H9 (cell line): Measurements from ENCODE around the gene NEUROG3. TPM values are rescaled to one million over a fixed set of nuclear protein-coding genes. Genes with fewer than 3 reads are reported as not detected.

Source experiments
- DNase-seq: peaks from one replicate; pipeline ENCODE4 v3.0.0-alpha.2; 2017
- H2AFZ ChIP-seq: one replicate; pipeline ENCODE4 v1.6.1; 2013; ENCODE audit warnings: mild to moderate bottlenecking, low read length, control low read depth, moderate library complexity
- H2AK5ac ChIP-seq: 2 replicates; pipeline ENCODE4 v1.6.1; 2013; ENCODE audit warnings: low read length, control low read depth, mixed read lengths; ENCODE audit not compliant: insufficient read length
- H2BK120ac ChIP-seq: one replicate; pipeline ENCODE4 v1.6.1; 2013; ENCODE audit warnings: low read depth, mild to moderate bottlenecking, low read length, control low read depth, inconsistent platforms; ENCODE audit not compliant: poor library complexity, severe bottlenecking
- H2BK12ac ChIP-seq: 2 replicates; pipeline ENCODE4 v1.6.1; 2013; ENCODE audit warnings: low read length, control low read depth, mixed read lengths, low read depth; ENCODE audit not compliant: insufficient read length
- H2BK15ac ChIP-seq: 2 replicates; pipeline ENCODE4 v1.6.1; 2013; ENCODE audit warnings: low read depth, low read length, control low read depth
- H2BK20ac ChIP-seq: one replicate; pipeline ENCODE4 v1.6.1; 2013; ENCODE audit warnings: low read depth, mild to moderate bottlenecking, low read length, control low read depth, inconsistent platforms; ENCODE audit not compliant: poor library complexity, severe bottlenecking
- H2BK5ac ChIP-seq: 2 replicates; pipeline ENCODE4 v1.6.1; 2013; ENCODE audit warnings: low read length, control low read depth, mixed read lengths; ENCODE audit not compliant: insufficient read length
- H3K14ac ChIP-seq: 2 replicates; pipeline ENCODE4 v1.6.1; 2013; ENCODE audit warnings: low read length, control low read depth; ENCODE audit not compliant: insufficient read depth
- H3K18ac ChIP-seq: 2 replicates; pipeline ENCODE4 v1.6.1; 2013; ENCODE audit warnings: low read depth, mild to moderate bottlenecking, mixed read lengths, low read length, control low read depth; ENCODE audit not compliant: insufficient read length
- H3K23ac ChIP-seq: 2 replicates; pipeline ENCODE4 v1.6.1; 2013; ENCODE audit warnings: low read length, control low read depth, mixed read lengths, low read depth; ENCODE audit not compliant: insufficient read length
- H3K23me2 ChIP-seq: 2 replicates; pipeline ENCODE4 v1.6.1; 2013; ENCODE audit warnings: low read depth, mild to moderate bottlenecking, mixed read lengths, low read length, control low read depth; ENCODE audit not compliant: insufficient read length, poor library complexity, severe bottlenecking
- H3K27ac ChIP-seq: 2 replicates; pipeline ENCODE4 v1.5.1; 2013; ENCODE audit warnings: low read length, control low read depth, mixed read lengths, low read depth; ENCODE audit not compliant: insufficient read length
- H3K27me3 ChIP-seq: 2 replicates; pipeline ENCODE4 v1.6.1; 2013; ENCODE audit warnings: low read length, control low read depth, inconsistent platforms; ENCODE audit not compliant: insufficient read depth
- H3K4ac ChIP-seq: 2 replicates; pipeline ENCODE4 v1.6.1; 2013; ENCODE audit warnings: low read depth, mild to moderate bottlenecking, control low read depth, inconsistent platforms, low read length, moderate library complexity
- H3K4me1 ChIP-seq: 2 replicates; pipeline ENCODE4 v1.6.1; 2013; ENCODE audit warnings: low read length, control low read depth, inconsistent platforms; ENCODE audit not compliant: insufficient read depth
- H3K4me2 ChIP-seq: 2 replicates; pipeline ENCODE4 v1.6.1; 2013; ENCODE audit warnings: low read length, control low read depth, mixed read lengths; ENCODE audit not compliant: insufficient read length, insufficient read depth
- H3K56ac ChIP-seq: 2 replicates; pipeline ENCODE4 v1.6.1; 2013; ENCODE audit warnings: low read depth, mild to moderate bottlenecking, mixed read lengths, low read length, control low read depth; ENCODE audit not compliant: insufficient read length
- H3K79me1 ChIP-seq: 2 replicates; pipeline ENCODE4 v1.6.1; 2013; ENCODE audit warnings: low read depth, mild to moderate bottlenecking, moderate library complexity, low read length, control low read depth, inconsistent platforms; ENCODE audit not compliant: insufficient read depth, poor library complexity, severe bottlenecking
- H3K79me2 ChIP-seq: 2 replicates; pipeline ENCODE4 v1.6.1; 2013; ENCODE audit warnings: low read length, control low read depth, inconsistent platforms; ENCODE audit not compliant: insufficient read depth
- H3K9ac ChIP-seq: 2 replicates; pipeline ENCODE4 v1.6.1; 2013; ENCODE audit warnings: low read length, control low read depth, mixed read lengths; ENCODE audit not compliant: insufficient read length; ENCODE audit errors: extremely low read depth
- H3K9me3 ChIP-seq: one replicate; pipeline ENCODE4 v1.6.1; 2013; ENCODE audit warnings: low read depth, low read length, inconsistent platforms; ENCODE audit not compliant: control insufficient read depth
- H3T11ph ChIP-seq: one replicate; pipeline ENCODE4 v1.6.1; 2013; ENCODE audit warnings: mild to moderate bottlenecking, low read length, control low read depth, inconsistent platforms
- H4K20me1 ChIP-seq: one replicate; pipeline ENCODE4 v1.6.1; 2013; ENCODE audit not compliant: control insufficient read depth, insufficient read length, insufficient read depth
- H4K5ac ChIP-seq: 2 replicates; pipeline ENCODE4 v1.6.1; 2013; ENCODE audit warnings: low read depth, mild to moderate bottlenecking, mixed read lengths, low read length, control low read depth; ENCODE audit not compliant: insufficient read length
- H4K8ac ChIP-seq: replicated peaks from 2 replicates; pipeline ENCODE4 v1.6.1; 2013; ENCODE audit warnings: low read length, control low read depth, mixed read lengths, low read depth; ENCODE audit not compliant: insufficient read length
- H4K91ac ChIP-seq: 2 replicates; pipeline ENCODE4 v1.6.1; 2013; ENCODE audit warnings: low read depth, mild to moderate bottlenecking, moderate library complexity, mixed read lengths, low read length, control low read depth; ENCODE audit not compliant: insufficient read length
- H3K27ac Mint-ChIP-seq, 3 experiments: 2 replicates in 2 of 3; 3 replicates in 1 of 3; pipeline ENCODE4 v1.8.0; 2020 to 2021; ENCODE audit warnings: mixed read lengths in 3 of 3, mild to moderate bottlenecking in 1 of 3, moderate library complexity in 1 of 3
- H3K27me3 Mint-ChIP-seq: 2 replicates; pipeline ENCODE4 v1.8.0; 2021; ENCODE audit warnings: low read depth, mild to moderate bottlenecking, moderate library complexity, mixed read lengths
- H3K36me3 Mint-ChIP-seq, 3 experiments: 2 replicates in 2 of 3; 3 replicates in 1 of 3; pipeline ENCODE4 v1.8.0; 2020 to 2021; ENCODE audit warnings: low read depth in 3 of 3, mixed read lengths in 3 of 3; ENCODE audit not compliant: insufficient read depth in 1 of 3
- H3K4me1 Mint-ChIP-seq, 2 experiments: 2 replicates each; pipeline ENCODE4 v1.8.0; 2020; ENCODE audit warnings: mixed read lengths in 2 of 2
- H3K4me3 Mint-ChIP-seq, 2 experiments: 2 replicates in 1 of 2; 3 replicates in 1 of 2; pipeline ENCODE4 v1.8.0; 2020 to 2021; ENCODE audit warnings: mild to moderate bottlenecking in 2 of 2, mixed read lengths in 2 of 2, moderate library complexity in 1 of 2
- H3K9me3 Mint-ChIP-seq, 2 experiments: 2 replicates in 1 of 2; 3 replicates in 1 of 2; pipeline ENCODE4 v1.8.0; 2020; ENCODE audit warnings: mild to moderate bottlenecking in 2 of 2, mixed read lengths in 2 of 2, moderate library complexity in 1 of 2
- WGBS: extraction: QIAGEN DNeasy Blood & Tissue Kit; methylation state at CpG from one replicate; pipeline ENCODE4 v1.1.7; 2013; ENCODE audit warnings: missing lambda C conversion rate, low lambda C conversion rate, mixed read lengths; ENCODE audit not compliant: insufficient read length; ENCODE audit errors: extremely low coverage; 5-methylcytosine and 5-hydroxymethylcytosine counted together
- total RNA-seq: library from RNA; stranded (reverse); gene quantifications from 2 replicates; pipeline ENCODE4 v1.2.1, GENCODE V29; 2021
- TF ChIP-seq, protein P1 (sequence below): fragments of 200-600 bp; sonication (generic); conservative IDR thresholded peaks from 3 replicates; pipeline ENCODE4 v1.8.0; 2021; ENCODE audit warnings: antibody characterized with exemption, mild to moderate bottlenecking

NEUROG3 gene
- total RNA-seq, 1 experiment from 2014 or later: not detected

DNA sequence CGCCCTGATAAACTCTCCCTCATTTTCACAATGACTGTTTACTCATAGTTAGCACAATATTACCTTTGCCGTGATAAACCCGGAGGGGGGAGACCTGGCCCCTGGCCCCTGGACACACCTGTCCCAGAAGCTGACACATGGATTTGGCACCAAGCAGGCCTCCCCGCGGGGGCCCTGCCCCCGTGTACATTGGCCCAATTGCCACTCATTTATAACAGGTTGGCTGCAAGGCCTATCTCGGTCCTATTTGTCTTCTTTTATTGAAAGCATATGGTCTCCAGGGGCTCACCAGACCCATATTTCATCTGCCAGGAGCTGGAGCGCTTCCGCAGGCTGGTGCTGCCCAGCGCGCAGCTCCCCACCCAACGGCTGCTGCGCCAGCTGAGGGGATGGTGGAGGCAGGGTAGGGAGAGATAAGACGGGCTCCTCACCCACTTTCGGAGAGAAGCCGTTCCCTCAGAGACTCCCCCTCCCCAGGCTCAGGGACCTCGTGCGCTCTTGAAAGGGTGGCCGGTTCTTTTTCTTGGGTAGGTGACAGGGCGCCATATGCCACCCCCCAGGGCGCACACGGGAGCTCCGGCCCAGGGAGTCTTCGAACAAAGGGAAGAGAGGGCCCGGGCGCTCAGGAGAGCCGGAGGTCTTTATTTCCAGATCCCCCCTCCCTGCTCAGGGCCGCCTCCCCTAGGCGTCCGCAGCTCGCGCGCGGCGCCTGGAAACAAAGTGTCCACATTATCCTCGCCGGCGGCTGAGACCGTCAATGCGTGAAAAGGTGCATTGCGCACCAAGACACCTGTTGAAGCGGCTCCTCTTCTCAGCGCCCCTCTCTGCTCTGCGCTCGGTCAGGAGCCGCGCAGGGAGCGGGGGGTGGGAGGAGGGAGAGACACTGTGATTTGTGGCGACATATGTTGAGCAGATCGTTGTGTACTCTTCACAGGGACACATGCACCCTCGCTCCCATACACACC is 4.3 kb upstream of the NEUROG3 start:
- peaks cover 38 to 61% of the 10 kb centered on the region in 2 experiments for H3K4me1 Mint-ChIP-seq
- no peaks in the 10 kb centered on the region for H3K36me3 Mint-ChIP-seq
- H2BK20ac ChIP-seq: no peak overlapping the region
- H3K9ac ChIP-seq: no peak overlapping the region
- H3K23me2 ChIP-seq: peaks cover 34% of the 10 kb centered on the region
- TF ChIP-seq, protein P1, sequence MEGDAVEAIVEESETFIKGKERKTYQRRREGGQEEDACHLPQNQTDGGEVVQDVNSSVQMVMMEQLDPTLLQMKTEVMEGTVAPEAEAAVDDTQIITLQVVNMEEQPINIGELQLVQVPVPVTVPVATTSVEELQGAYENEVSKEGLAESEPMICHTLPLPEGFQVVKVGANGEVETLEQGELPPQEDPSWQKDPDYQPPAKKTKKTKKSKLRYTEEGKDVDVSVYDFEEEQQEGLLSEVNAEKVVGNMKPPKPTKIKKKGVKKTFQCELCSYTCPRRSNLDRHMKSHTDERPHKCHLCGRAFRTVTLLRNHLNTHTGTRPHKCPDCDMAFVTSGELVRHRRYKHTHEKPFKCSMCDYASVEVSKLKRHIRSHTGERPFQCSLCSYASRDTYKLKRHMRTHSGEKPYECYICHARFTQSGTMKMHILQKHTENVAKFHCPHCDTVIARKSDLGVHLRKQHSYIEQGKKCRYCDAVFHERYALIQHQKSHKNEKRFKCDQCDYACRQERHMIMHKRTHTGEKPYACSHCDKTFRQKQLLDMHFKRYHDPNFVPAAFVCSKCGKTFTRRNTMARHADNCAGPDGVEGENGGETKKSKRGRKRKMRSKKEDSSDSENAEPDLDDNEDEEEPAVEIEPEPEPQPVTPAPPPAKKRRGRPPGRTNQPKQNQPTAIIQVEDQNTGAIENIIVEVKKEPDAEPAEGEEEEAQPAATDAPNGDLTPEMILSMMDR: no peak
- no peak overlapping the region for H3K4ac ChIP-seq
- no peak overlapping the region for H3K56ac ChIP-seq
- H4K5ac ChIP-seq: no peak overlapping the region
- H4K91ac ChIP-seq: no peak overlapping the region
- peak overlapping the region; percentile 8 to 81; a peak in 3 of 5 replicates for H3K4me3 Mint-ChIP-seq
- no peak overlapping the region for H2AFZ ChIP-seq
- no peak overlapping the region for H4K8ac ChIP-seq
- H3K18ac ChIP-seq: no peak overlapping the region
- peak; percentile 58 for DNase-seq
- H2BK12ac ChIP-seq: no peak overlapping the region
- no peak overlapping the region for H3K27ac Mint-ChIP-seq
- H3K23ac ChIP-seq: no peak overlapping the region
- H3K27me3 ChIP-seq: peaks cover 85% of the 10 kb centered on the region
- H3K27ac ChIP-seq: no peak overlapping the region
- H2BK120ac ChIP-seq: no peak overlapping the region
- H3K4me1 ChIP-seq: peaks cover 9% of the 10 kb centered on the region
- H3K9me3 ChIP-seq: no peaks in the 10 kb centered on the region
- WGBS: no CpG with 5 or more reads among the region's 51 CpGs
- no peaks in the 10 kb centered on the region for H3K79me2 ChIP-seq
- no peak overlapping the region for H2BK5ac ChIP-seq
- H4K20me1 ChIP-seq: peaks cover 3% of the 10 kb centered on the region
- peaks cover 0 to 6% of the 10 kb centered on the region in 2 experiments; a peak in 4 of 5 replicates for H3K9me3 Mint-ChIP-seq
- no peak overlapping the region for H2AK5ac ChIP-seq
- H3T11ph ChIP-seq: no peak overlapping the region
- no peaks in the 10 kb centered on the region; the same call in 1 of the 2 replicates for H3K27me3 Mint-ChIP-seq
- H3K4me2 ChIP-seq: peak overlapping the region; percentile 59
- H3K79me1 ChIP-seq: no peaks in the 10 kb centered on the region
- H3K14ac ChIP-seq: no peak overlapping the region
- H2BK15ac ChIP-seq: no peak overlapping the region
